K562 (cell line): ENCODE data around the gene MOB3B. TPM values are rescaled to one million over a fixed set of nuclear protein-coding genes. Genes with fewer than 3 reads are reported as not detected.

Experiments used
- ATAC-seq: fragments of 200-7000 bp; cut with Tn5 transposase; 3 replicates; pipeline ENCODE4 v1.9.1; 2020; ENCODE audit warnings: moderate library complexity
- BruUV-seq: library from RNA; stranded (reverse); fragments of 400-500 nt; replicated peaks from 2 replicates; lab custom pipeline; 2021; lab: Mats Ljungman, UMichigan
- CTCF ChIA-PET: fragments of 300-600 bp; formaldehyde crosslinking; extraction: SDS; loops from one replicate; lab custom pipeline; 2021; ENCODE audit warnings: low intra/inter-chr PET ratio; lab: Yijun Ruan, JAX
- POLR2A ChIA-PET: fragments of 300-600, 350-650 bp; sonication (Branson Sonifier 250); formaldehyde crosslinking; extraction: SDS; loops from one replicate; lab custom pipeline; 2021; ENCODE audit warnings: antibody characterized with exemption, inconsistent platforms; lab: Yijun Ruan, JAX
- DNase-seq, 4 experiments: peaks; one replicate each; pipeline versions ENCODE4 v3.0.0 to v3.0.0-alpha.2; 2011 to 2018; ENCODE audit warnings: low spot score in 3 of 4, mixed read lengths in 3 of 4; ENCODE audit errors: extremely low read depth in 1 of 4
- FAIRE-seq: peaks from 2 replicates; lab custom pipeline; 2011; peaks lifted over from hg19 to GRCh38; lab: Jason Lieb, UNC
- H2AFZ ChIP-seq: 2 replicates; pipeline ENCODE4 v1.6.0; 2011; ENCODE audit warnings: low read depth, low read length, control low read depth, inconsistent platforms
- H3K27ac ChIP-seq: fragments of 200-600 bp; 3 replicates; pipeline ENCODE4 v1.8.0; 2011; ENCODE audit warnings: low read depth, mild to moderate bottlenecking, control low read depth, inconsistent platforms, low read length, moderate library complexity, mixed read lengths; ENCODE audit errors: extremely low read depth
- H3K27me3 ChIP-seq, 2 experiments: fragments of 300-600 bp in 1 of 2; 2 replicates in 1 of 2; 3 replicates in 1 of 2; pipeline versions ENCODE4 v1.6.0 to v1.8.0; 2011; ENCODE audit warnings: inconsistent platforms in 2 of 2, low read length in 2 of 2, mild to moderate bottlenecking in 1 of 2, mixed read lengths in 1 of 2, moderate library complexity in 1 of 2; ENCODE audit not compliant: control insufficient read depth in 2 of 2, insufficient read depth in 2 of 2
- H3K36me3 ChIP-seq: fragments of 300-600 bp; 3 replicates; pipeline ENCODE4 v1.8.0; 2011; ENCODE audit warnings: mild to moderate bottlenecking, low read length, inconsistent platforms; ENCODE audit not compliant: control insufficient read depth, insufficient read depth
- H3K4me1 ChIP-seq, 2 experiments: fragments of 200-600 bp in 1 of 2; replicated peaks in 1 of 2; 2 replicates in 1 of 2; 3 replicates in 1 of 2; pipeline versions ENCODE4 v1.5.1 to v1.8.0; 2011; ENCODE audit warnings: inconsistent platforms in 2 of 2, low read length in 2 of 2, mild to moderate bottlenecking in 1 of 2, mixed read lengths in 1 of 2, moderate library complexity in 1 of 2; ENCODE audit not compliant: control insufficient read depth in 2 of 2, insufficient read depth in 2 of 2
- H3K4me2 ChIP-seq: 2 replicates; pipeline ENCODE4 v1.6.1; 2011; ENCODE audit warnings: low read length, control low read depth, inconsistent platforms, mixed read lengths; ENCODE audit not compliant: insufficient read depth
- H3K4me3 ChIP-seq: fragments of 200-600 bp; sonication (generic), shearing (Covaris generic); 2 replicates; pipeline ENCODE4 v1.5.1; 2016; ENCODE audit warnings: control low read depth, inconsistent platforms
- H3K79me2 ChIP-seq: fragments of 200-600 bp; 3 replicates; pipeline ENCODE4 v1.8.0; 2011; ENCODE audit warnings: low read length, inconsistent platforms; ENCODE audit not compliant: control insufficient read depth, insufficient read depth
- H3K9ac ChIP-seq, 2 experiments: 2 replicates each; pipeline versions ENCODE4 v1.6.0 to v1.6.1; 2011; ENCODE audit warnings: low read depth in 2 of 2, low read length in 2 of 2, control low read depth in 1 of 2, inconsistent platforms in 1 of 2, mild to moderate bottlenecking in 1 of 2, mixed read lengths in 1 of 2; ENCODE audit not compliant: insufficient read depth in 1 of 2
- H3K9me1 ChIP-seq: one replicate; pipeline ENCODE4 v1.6.0; 2011; ENCODE audit warnings: inconsistent platforms, mild to moderate bottlenecking, low read length, moderate library complexity; ENCODE audit not compliant: control insufficient read depth, insufficient read depth
- H3K9me3 ChIP-seq: replicated peaks from 2 replicates; pipeline ENCODE4 v1.5.1; 2011; ENCODE audit warnings: low read depth, low read length, inconsistent platforms; ENCODE audit not compliant: control insufficient read depth, insufficient read depth
- H4K20me1 ChIP-seq: replicated peaks from 2 replicates; pipeline ENCODE4 v1.6.1; 2011; ENCODE audit warnings: low read length, inconsistent platforms, mixed read lengths; ENCODE audit not compliant: control insufficient read depth, insufficient read depth
- E2F4 ChIP-seq: sonication (generic); formaldehyde crosslinking; IDR thresholded peaks from 2 replicates; pipeline ENCODE4 v1.8.0; 2022; ENCODE audit warnings: mild to moderate bottlenecking, low read depth, missing genetic modification reagents
- E4F1 ChIP-seq: fragments of 250-450 bp; sonication (Bioruptor Pico); IDR thresholded peaks from 2 replicates; pipeline ENCODE4 v1.5.0; 2021; ENCODE audit warnings: mild to moderate bottlenecking, borderline replicate concordance
- EGR1 ChIP-seq: fragments of 450-650 bp; conservative IDR thresholded peaks from 2 replicates; pipeline ENCODE4 v1.6.1; 2017; ENCODE audit warnings: mild to moderate bottlenecking
- NRF1 ChIP-seq, 2 experiments: fragments of 450-650 bp; IDR thresholded peaks in 1 of 2; conservative IDR thresholded peaks in 1 of 2; 2 replicates each; pipeline ENCODE4 v1.6.1; 2014; ENCODE audit warnings: mild to moderate bottlenecking in 2 of 2
- PHF8 ChIP-seq: fragments of 200-600 bp; sonication (generic); IDR thresholded peaks from 2 replicates; pipeline ENCODE4 v1.6.1; 2012; ENCODE audit warnings: mixed run types, mild to moderate bottlenecking, inconsistent platforms, low read length, moderate library complexity, borderline replicate concordance
- RFX5 ChIP-seq: IDR thresholded peaks from 2 replicates; pipeline ENCODE4 v1.6.1; 2011; ENCODE audit warnings: low read depth, mild to moderate bottlenecking, improper control_type of control experiment, low read length
- SMAD1 ChIP-seq: fragments of 150-350 bp; IDR thresholded peaks from 2 replicates; pipeline ENCODE4 v1.6.1; 2014; ENCODE audit warnings: low read length, low read depth; ENCODE audit not compliant: partially characterized antibody
- SRSF3 ChIP-seq: fragments of 200-400 bp; formaldehyde crosslinking; IDR thresholded peaks from 2 replicates; pipeline ENCODE4 v1.6.1; 2016; ENCODE audit warnings: mild to moderate bottlenecking, low read length, moderate library complexity; ENCODE audit not compliant: insufficient read depth
- TEAD4 ChIP-seq, 2 experiments: sonication (generic) in 1 of 2; formaldehyde crosslinking in 1 of 2; IDR thresholded peaks; 2 replicates each; pipeline versions ENCODE4 v1.6.1 to v1.8.0; 2012 to 2022; ENCODE audit warnings: borderline replicate concordance in 1 of 2, inconsistent platforms in 1 of 2, low read length in 1 of 2, mild to moderate bottlenecking in 1 of 2, missing genetic modification reagents in 1 of 2
- XRCC5 ChIP-seq: fragments of 200-400 bp; formaldehyde crosslinking; IDR thresholded peaks from 2 replicates; pipeline ENCODE4 v1.6.1; 2017; ENCODE audit warnings: low read depth, mild to moderate bottlenecking, low read length
- ZBED1 ChIP-seq: IDR thresholded peaks from 2 replicates; pipeline ENCODE4 v1.6.1; 2014
- ZNF512 ChIP-seq: IDR thresholded peaks from 2 replicates; pipeline ENCODE4 v1.6.1; 2016; ENCODE audit warnings: missing genetic modification characterization, missing compliant biosample characterization
- ZNF589 ChIP-seq: fragments of 200-800 bp; sonication (Bioruptor generic); IDR thresholded peaks from 2 replicates; pipeline ENCODE4 v1.6.1; 2016; ENCODE audit warnings: low read depth, missing genetic modification characterization, missing compliant biosample characterization
- WGBS: fragments of 100-300 bp; shearing (Covaris generic); methylation state at CpG from one replicate; pipeline ENCODE4 v1.1.6; 2016; ENCODE audit warnings: low coverage, mixed read lengths; ENCODE audit not compliant: insufficient coverage; ENCODE audit errors: missing lambda C conversion rate; 5-methylcytosine and 5-hydroxymethylcytosine counted together
- in situ Hi-C: fragments of 300-500 bp; cut with MboI; formaldehyde crosslinking; loops from 4 replicates; pipeline ENCODE4 v1.15.0; 2018; ENCODE audit warnings: inconsistent platforms, mixed read lengths
- intact Hi-C: fragments of 100-400 bp; cut with micrococcal nuclease; formaldehyde crosslinking; loops from 2 replicates; pipeline ENCODE4 v1.14.2; 2022
- polyA plus RNA-seq, 8 experiments: library from polyadenylated mRNA; depleted of rRNA in 4 of 8; stranded (reverse) in 5 of 8; unstranded in 3 of 8; fragments of >200 nt; fragmentation: Nextera tagmentation in 2 of 8; fragmentation: Illumina TruSeq in 1 of 8; extraction: Ambion mirVana in 2 of 8; extraction: Trizol in 1 of 8; gene quantifications; 2 replicates each; pipeline versions ENCODE4 v1.2.1 to v1.2.3, GENCODE V29; 2011 to 2014; ENCODE audit warnings: inconsistent platforms in 1 of 8, missing spikeins in 1 of 8
- total RNA-seq, 7 experiments: library from RNA; depleted of rRNA in 6 of 7; stranded (reverse); fragments of >200 nt in 6 of 7; fragmentation: Illumina TruSeq in 2 of 7; extraction: Trizol in 2 of 7; gene quantifications; 2 replicates each; pipeline versions ENCODE4 v1.2.1 to v1.2.3, GENCODE V29; 2011 to 2021; ENCODE audit warnings: low replicate concordance in 1 of 7

Gene MOB3B
- total and polyA plus RNA-seq, 9 of the 15 experiments (the other 6 are each of a cell fraction or from before 2014, with no cell fraction given): 3.6 to 12.8 (median 7.2) TPM

- ChIA-PET POLR2A (no interaction called here), CTCF (no interaction called here)
- no peak for ATAC-seq
- H3K9me1 ChIP-seq: no peaks in the 10 kb centered on the region
- no peak overlapping the region for H3K27ac ChIP-seq
- DNase-seq: no peak
- no TSS peak for BruUV-seq
- no peaks in the 10 kb centered on the region for H4K20me1 ChIP-seq
- WGBS: 67% methylated on average over 1 of the region's 1 CpG
- no peak overlapping the region for H3K4me3 ChIP-seq
- H3K79me2 ChIP-seq: peaks cover 21% of the 10 kb centered on the region
- FAIRE-seq: no peak
- H3K36me3 ChIP-seq: no peaks in the 10 kb centered on the region
- TF ChIP-seq ZBED1: no peak
- TF ChIP-seq PHF8: no peak
- no peak for TF ChIP-seq RFX5
- TF ChIP-seq E4F1 (CRISPR knock-in tag): no peak
- no peak for TF ChIP-seq ZNF589 (CRISPR knock-in tag)
- no peak for TF ChIP-seq TEAD4 (IDR thresholded peaks at IDR 0.05; ENCODE audit: low read length)
- TF ChIP-seq TEAD4 (CRISPR knock-in tag; IDR thresholded peaks at IDR 0.05; ENCODE audit: borderline replicate concordance): no peak
- no peak for TF ChIP-seq EGR1
- TF ChIP-seq E2F4 (CRISPR knock-in tag): no peak
- TF ChIP-seq SRSF3: no peak
- TF ChIP-seq XRCC5: no peak
- TF ChIP-seq NRF1 (conservative IDR thresholded peaks at IDR 0.05 in 1 of 2, IDR thresholded peaks at IDR 0.05 in 1 of 2): no peak
- TF ChIP-seq SMAD1: no peak
- no peak for TF ChIP-seq ZNF512 (tag)
- H3K4me1 ChIP-seq: peaks cover 3 to 7% of the 10 kb centered on the region in 2 experiments; a peak in 4 of 5 replicates
- H3K9ac ChIP-seq: no peak overlapping the region
- intact Hi-C loops (loop anchor here (10.0 kb wide), 1 partner anchor 99 kb away; no protein-coding TSS in a partner anchor), in situ Hi-C loops (loop anchor here (5.0 kb wide), 1 partner anchor 196 kb away; no protein-coding TSS in a partner anchor)
- H3K9me3 ChIP-seq: no peaks in the 10 kb centered on the region
- no peaks in the 10 kb centered on the region for H3K27me3 ChIP-seq
- no peak overlapping the region for H3K4me2 ChIP-seq
- no peak overlapping the region for H2AFZ ChIP-seq
Measured at GRCh38 chr9:27533311-27533710, 3.7 kb upstream of the MOB3B start.
